NCI-H146 (cell line): ENCODE data around the gene IFT25.

Experiments
- DNase-seq: peaks from one replicate; lab custom pipeline; 2025; lab: John Stamatoyannopoulos, UW

Gene IFT25

DNA sequence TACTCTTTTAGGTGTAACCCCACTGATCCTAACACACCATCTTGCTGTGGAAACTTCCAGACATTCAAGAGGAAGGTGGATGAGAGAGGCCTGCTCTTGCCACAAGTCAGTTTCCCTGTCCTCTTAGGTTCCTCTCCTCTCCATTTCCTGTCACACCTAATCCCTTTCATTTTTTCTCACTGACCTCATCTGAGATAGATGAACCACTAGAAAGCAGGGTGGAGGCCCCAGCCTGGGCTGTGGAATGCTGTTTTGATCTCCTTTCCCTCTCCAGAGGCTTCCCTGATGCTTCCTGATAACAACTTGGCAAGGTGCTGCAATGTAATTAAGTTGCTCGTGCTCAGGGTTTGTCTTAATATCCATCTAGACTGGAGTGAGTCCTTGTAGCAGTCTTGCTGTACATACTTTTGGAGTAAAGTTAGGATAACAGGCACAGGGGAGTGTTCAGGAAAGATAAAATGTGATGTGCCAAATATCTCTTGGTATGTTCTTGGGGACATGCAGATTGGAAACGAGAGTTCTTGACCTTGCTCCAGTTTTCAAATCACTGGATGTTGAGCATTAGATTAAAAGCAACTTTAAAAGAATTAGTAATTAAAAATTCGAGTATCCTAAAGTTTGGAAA is 11.8 kb upstream of the IFT25 start:
- DNase-seq = peak; percentile 39

GRCh38 chr1:53956308-53957168 is 11.0 kb upstream of the IFT25 start:
- DNase-seq = peak; percentile 93

GRCh38 chr1:53954128-53954527 is 8.6 kb upstream of the IFT25 start:
- DNase-seq = no peak

GRCh38 chr1:53951697-53952096 is 6.2 kb upstream of the IFT25 start:
- no peak for DNase-seq

DNA sequence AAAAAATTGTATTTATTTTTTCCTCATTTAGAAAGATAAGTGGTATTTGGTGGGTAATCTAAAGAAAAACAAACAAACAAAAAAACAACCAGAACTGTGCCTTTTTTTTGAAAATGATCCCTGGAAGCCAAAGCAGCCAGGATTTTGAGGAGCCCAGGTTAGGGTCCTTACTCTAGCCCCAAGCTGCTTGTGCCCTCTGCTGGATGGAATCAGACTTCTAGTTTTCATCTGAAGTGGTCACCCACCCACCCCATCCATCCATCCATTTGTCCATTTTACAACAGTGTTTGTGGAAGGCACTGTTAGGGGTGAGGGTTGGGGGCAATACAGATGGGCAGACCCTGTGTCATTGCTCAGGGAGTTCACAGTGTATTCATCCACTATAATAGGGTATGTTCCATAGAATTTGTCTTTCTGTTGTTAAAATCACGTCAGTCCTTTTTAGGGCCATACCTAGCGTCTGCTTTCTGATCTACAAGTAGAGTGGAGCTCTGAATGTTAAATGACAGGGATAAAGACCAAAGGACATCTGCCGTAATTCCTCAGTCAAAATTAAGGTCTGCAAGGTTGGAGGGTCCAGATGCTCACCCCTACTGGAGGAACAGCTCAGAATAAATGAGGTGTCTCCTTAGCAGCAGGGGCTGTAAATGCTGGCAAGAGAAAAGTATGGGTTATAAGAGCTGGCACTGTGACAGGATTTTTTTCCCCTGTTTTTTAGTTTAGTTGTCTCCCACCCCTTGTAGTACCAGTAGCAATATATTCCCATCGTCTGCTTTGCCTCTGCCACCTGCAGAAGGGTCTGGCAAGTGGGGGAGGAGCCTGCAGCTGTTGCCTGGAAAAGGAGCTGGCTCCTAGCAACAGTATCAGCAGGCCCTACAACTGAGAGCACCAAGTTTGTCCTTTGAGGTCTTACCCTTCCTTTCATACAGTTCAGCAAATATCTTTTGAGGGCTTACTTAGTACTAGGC is 3.8 kb upstream of the IFT25 start:
- peak; percentile 47 for DNase-seq

GRCh38 chr1:53948291-53948690 is 2.8 kb upstream of the IFT25 start:
- DNase-seq = no peak

- no peak for DNase-seq
Measured at GRCh38 chr1:53947172-53947907, 1.8 kb upstream of the IFT25 start.

DNA sequence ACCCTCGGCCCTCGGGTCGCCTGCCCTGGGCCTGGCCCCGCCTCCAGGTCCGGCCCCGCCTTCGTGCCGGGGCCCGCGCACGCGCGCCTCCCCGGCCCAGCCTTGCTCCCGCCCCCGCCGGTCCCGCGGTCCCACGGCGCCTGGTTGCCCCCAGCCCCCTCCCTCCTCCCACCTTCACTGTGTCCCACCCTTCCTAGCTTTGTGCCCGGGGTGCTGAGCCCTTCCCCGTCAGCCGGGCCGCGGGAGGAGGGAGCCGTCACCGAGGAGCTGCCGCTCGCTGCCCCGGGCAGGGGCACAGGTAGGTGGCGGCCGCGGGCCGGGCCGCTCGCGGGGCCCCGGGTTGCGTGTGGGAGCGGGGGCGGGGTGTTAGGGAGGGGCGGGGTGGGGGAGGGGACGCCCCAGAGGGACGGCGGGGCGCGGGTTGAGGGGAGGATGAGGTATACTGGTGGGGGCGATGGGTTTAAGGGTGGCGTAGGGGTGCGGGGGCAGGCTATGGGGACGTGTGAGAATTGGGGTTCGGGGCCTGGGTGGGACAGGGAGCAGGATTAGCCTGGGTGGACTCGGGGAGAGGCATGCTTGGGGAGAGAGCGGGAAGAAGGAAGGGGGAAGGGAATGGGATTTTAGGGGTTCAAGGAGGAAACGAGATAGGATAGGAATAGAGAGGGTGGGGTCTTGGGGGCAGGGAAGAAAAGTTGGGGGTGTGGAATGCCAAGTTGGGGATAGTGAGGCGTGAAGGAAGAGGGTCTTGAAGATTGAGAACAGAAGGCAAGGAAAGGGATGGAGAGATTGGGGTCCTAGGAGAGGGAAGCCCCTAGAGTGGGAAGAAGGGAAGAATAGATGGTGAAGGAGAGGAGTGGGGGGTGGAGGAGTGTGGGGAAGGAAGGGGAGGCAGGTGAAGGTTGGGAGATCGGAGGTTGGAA is 1.0 kb upstream of the IFT25 start, which contains the start of gene LRRC42:
LRRC42 (plus strand) TSS at position 99 of the 920 bp plus-strand sequence. CDS start 5,650 bp downstream, outside the sequence.
- no peak for DNase-seq

GRCh38 chr1:53945183-53945432 is 391 bp downstream of the IFT25 start:
- DNase-seq = no peak

DNA sequence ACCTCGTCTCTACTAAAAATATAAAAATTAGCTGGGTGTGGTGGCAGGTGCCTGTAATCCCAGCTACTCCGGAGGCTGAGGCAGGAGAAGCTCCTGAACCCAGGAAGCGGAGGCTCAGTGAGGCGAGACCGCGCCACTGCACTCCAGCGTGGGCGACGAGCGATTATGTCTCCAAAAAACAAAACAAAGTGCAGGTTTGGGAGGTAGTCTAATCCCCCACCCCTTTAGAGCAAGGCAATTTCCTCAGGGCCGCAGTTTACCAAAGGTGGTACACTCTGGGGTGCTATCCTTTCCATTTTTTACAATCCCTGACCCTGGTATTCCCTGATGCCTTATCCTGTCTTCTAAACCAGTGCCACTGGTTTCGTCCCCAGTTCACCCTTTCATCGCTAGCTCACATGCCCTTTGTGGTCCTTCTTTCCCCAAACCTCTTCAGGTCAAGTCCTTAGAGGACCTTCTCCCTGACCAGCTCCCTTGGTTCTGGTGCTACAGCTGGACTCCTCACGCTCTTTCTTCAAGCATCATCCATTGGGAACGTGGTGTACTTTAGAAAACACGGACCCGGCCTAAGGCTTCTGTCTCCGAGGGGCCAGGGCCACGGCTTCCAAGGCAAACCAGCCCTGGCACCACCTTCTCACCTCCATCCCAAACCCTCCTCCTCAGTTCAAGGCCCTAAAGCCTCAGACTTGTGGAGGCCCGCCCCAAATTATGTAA is 873 bp downstream of the IFT25 start:
- peak; percentile 24 for DNase-seq

- DNase-seq = no peak
Measured at GRCh38 chr1:53943490-53944043, 1.9 kb downstream of the IFT25 start.

GRCh38 chr1:53943090-53943489 is 2.4 kb downstream of the IFT25 start:
- DNase-seq = no peak

GRCh38 chr1:53942127-53942957 is 3.2 kb downstream of the IFT25 start:
- DNase-seq = no peak

- no peak for DNase-seq
Measured at GRCh38 chr1:53938136-53938830, 7.2 kb downstream of the IFT25 start.

DNA sequence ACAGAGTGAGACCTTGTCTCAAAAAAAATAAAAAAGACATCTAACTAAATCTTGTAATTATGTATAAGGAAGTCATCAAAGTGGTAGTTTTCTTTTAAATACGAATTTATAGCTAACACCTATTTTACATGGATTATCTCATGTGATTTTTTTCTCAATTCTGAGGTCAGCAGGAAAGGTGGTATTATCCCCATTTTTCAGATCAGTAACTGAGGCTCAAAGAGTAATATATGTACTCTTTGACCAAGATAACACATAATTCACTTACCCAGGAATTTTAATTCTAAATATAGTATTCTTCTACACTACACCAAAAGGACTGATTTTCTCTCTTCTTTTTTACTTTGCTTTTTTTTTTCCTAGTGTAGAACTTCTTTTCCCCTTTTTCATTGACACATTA is 9.1 kb downstream of the IFT25 start:
- DNase-seq = no peak

GRCh38 chr1:53934170-53934765 is 11.2 kb downstream of the IFT25 start:
- no peak for DNase-seq

DNA sequence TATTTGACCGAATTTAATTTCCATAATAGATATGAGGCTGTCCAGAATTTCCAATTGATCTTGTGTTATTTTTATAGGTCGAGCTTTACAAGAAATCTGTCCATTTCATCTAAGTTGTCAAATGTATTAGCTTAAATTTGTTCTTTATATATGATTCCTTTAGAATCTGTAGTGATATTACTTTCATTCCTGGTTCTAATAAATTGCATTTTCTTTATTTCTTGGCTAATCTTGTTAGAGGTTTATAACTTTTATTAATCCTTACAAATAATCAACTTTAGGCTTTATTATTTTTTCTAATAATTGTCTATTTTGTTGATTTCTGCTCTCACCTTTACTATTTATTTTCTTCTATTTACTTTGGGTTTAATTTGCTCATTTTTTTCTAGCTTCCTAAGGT is 14.0 kb downstream of the IFT25 start:
- DNase-seq = no peak

DNA sequence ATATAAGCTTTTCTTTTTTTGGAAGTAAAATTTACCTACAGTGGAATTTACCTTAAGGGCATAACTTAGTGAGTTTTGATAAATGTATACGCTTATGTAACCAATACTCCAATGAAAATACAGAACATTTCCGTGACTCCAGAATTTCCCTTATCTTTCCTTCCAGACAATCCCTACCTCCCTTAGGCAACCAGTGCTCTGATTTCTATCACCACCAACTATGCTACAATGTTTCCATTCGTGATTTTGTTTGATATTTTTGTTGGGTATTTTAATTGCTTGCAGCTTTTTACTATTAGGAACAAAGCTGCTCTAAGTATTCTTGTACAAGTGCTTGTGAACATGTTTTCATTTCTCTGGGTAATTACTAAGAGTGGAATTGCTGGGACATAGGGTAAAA is 14.6 kb downstream of the IFT25 start:
- no peak for DNase-seq
